ENCODE data around the gene FDCSP.

Gene FDCSP

DNA sequence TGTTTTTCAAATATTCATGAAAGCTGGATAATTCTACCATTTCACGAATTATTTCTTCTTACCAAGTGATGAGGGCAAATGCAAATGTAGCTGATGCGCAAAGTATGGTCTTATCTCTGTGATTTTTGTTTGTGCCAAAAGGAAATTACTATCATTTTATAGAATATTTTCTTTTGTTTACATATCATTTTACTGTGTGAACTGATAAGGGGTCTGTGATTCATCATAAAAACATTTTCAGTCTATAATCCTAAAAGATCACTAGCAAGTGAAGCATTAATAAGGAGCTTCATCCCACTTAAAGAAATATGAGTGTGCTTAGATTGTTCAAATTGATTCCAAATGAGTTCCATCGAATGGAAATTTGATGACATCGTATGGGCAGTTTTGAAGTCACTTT lies 17.2 kb downstream of the FDCSP start:
- Histone ChIP-seq H3K27me3 (ENCODE audit: low read length) (no peaks in the 10 kb centered on the region), H3K9ac (ENCODE audit: low read length) (no peak overlapping the region), H4K20me1 (ENCODE audit: low read depth, low read length) (no peaks in the 10 kb centered on the region), H2AFZ (ENCODE audit: low read depth, low read length, severe bottlenecking) (no peak overlapping the region), H3K4me2 (ENCODE audit: low read depth, low read length, poor library complexity, severe bottlenecking) (no peak overlapping the region), H3K9me2 (replicated peaks; ENCODE audit: insufficient read depth, low read length) (no peaks in the 10 kb centered on the region), H3K36me3 (ENCODE audit: low read length) (no peaks in the 10 kb centered on the region), H3K4me3 (ENCODE audit: insufficient read depth, low read length, poor library complexity, severe bottlenecking) (no peak overlapping the region), H3K9me3 (ENCODE audit: insufficient read depth, low read length) (no peaks in the 10 kb centered on the region), H3F3A (ENCODE audit: insufficient read depth) (no peaks in the 10 kb centered on the region), H3K79me2 (ENCODE audit: insufficient read depth, low read length) (no peaks in the 10 kb centered on the region), H3K27ac (ENCODE audit: low read depth, low read length) (no peak overlapping the region)
- no peak for TF ChIP-seq EZH2phosphoT487 (conservative IDR thresholded peaks at IDR 0.05; ENCODE audit: low read length)
- TF ChIP-seq, protein P1, sequence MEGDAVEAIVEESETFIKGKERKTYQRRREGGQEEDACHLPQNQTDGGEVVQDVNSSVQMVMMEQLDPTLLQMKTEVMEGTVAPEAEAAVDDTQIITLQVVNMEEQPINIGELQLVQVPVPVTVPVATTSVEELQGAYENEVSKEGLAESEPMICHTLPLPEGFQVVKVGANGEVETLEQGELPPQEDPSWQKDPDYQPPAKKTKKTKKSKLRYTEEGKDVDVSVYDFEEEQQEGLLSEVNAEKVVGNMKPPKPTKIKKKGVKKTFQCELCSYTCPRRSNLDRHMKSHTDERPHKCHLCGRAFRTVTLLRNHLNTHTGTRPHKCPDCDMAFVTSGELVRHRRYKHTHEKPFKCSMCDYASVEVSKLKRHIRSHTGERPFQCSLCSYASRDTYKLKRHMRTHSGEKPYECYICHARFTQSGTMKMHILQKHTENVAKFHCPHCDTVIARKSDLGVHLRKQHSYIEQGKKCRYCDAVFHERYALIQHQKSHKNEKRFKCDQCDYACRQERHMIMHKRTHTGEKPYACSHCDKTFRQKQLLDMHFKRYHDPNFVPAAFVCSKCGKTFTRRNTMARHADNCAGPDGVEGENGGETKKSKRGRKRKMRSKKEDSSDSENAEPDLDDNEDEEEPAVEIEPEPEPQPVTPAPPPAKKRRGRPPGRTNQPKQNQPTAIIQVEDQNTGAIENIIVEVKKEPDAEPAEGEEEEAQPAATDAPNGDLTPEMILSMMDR (IDR thresholded peaks at IDR 0.05; ENCODE audit: insufficient read depth, low read length, poor library complexity, severe bottlenecking), result no peak

- no peak overlapping the region for H3K4me2 ChIP-seq (ENCODE audit: low read depth, low read length, poor library complexity, severe bottlenecking)
- no peaks in the 10 kb centered on the region for H3K27me3 ChIP-seq (ENCODE audit: low read length)
- TF ChIP-seq EZH2phosphoT487 (conservative IDR thresholded peaks at IDR 0.05; ENCODE audit: low read length), result no peak
- TF ChIP-seq, protein P1 (IDR thresholded peaks at IDR 0.05; ENCODE audit: insufficient read depth, low read length, poor library complexity, severe bottlenecking), result no peak
- no peak overlapping the region for H2AFZ ChIP-seq (ENCODE audit: low read depth, low read length, severe bottlenecking)
- H3K9me3 ChIP-seq (ENCODE audit: insufficient read depth, low read length), result no peaks in the 10 kb centered on the region
- no peaks in the 10 kb centered on the region for H3K79me2 ChIP-seq (ENCODE audit: insufficient read depth, low read length)
- H3K9me2 ChIP-seq (replicated peaks; ENCODE audit: insufficient read depth, low read length), result no peaks in the 10 kb centered on the region
- no peaks in the 10 kb centered on the region for H4K20me1 ChIP-seq (ENCODE audit: low read depth, low read length)
- H3K9ac ChIP-seq (ENCODE audit: low read length), result no peak overlapping the region
- H3F3A ChIP-seq (ENCODE audit: insufficient read depth), result no peaks in the 10 kb centered on the region
- no peak overlapping the region for H3K4me3 ChIP-seq (ENCODE audit: insufficient read depth, low read length, poor library complexity, severe bottlenecking)
- no peak overlapping the region for H3K27ac ChIP-seq (ENCODE audit: low read depth, low read length)
- H3K36me3 ChIP-seq (ENCODE audit: low read length), result no peaks in the 10 kb centered on the region
These were observed 25.5 kb downstream of the FDCSP start for GRCh38 chr4:70251250-70251944.

- H3K4me2 ChIP-seq (ENCODE audit: low read depth, low read length, poor library complexity, severe bottlenecking), result no peak overlapping the region
- H3K9me3 ChIP-seq (ENCODE audit: insufficient read depth, low read length), result no peaks in the 10 kb centered on the region
- no peaks in the 10 kb centered on the region for H3K36me3 ChIP-seq (ENCODE audit: low read length)
- H2AFZ ChIP-seq (ENCODE audit: low read depth, low read length, severe bottlenecking), result no peak overlapping the region
- no peaks in the 10 kb centered on the region for H3K79me2 ChIP-seq (ENCODE audit: insufficient read depth, low read length)
- no peaks in the 10 kb centered on the region for H3K9me2 ChIP-seq (replicated peaks; ENCODE audit: insufficient read depth, low read length)
- no peak overlapping the region for H3K4me3 ChIP-seq (ENCODE audit: insufficient read depth, low read length, poor library complexity, severe bottlenecking)
- TF ChIP-seq, protein P1 (IDR thresholded peaks at IDR 0.05; ENCODE audit: insufficient read depth, low read length, poor library complexity, severe bottlenecking), result no peak
- TF ChIP-seq EZH2phosphoT487 (conservative IDR thresholded peaks at IDR 0.05; ENCODE audit: low read length), result no peak
- no peak overlapping the region for H3K9ac ChIP-seq (ENCODE audit: low read length)
- no peaks in the 10 kb centered on the region for H3F3A ChIP-seq (ENCODE audit: insufficient read depth)
- H4K20me1 ChIP-seq (ENCODE audit: low read depth, low read length), result no peaks in the 10 kb centered on the region
- H3K27me3 ChIP-seq (ENCODE audit: low read length), result no peaks in the 10 kb centered on the region
- H3K27ac ChIP-seq (ENCODE audit: low read depth, low read length), result no peak overlapping the region
These were observed 26.0 kb downstream of the FDCSP start for GRCh38 chr4:70251945-70252277.
